Sigmoid colon (tissue), 4 donors: ENCODE measurements around the gene MOCS1.

Experiments used
- CTCF ChIP-seq, 4 experiments: fragments of 450-650 bp in 3 of 4; fragments of 200-600 bp in 1 of 4; IDR thresholded peaks; one replicate each; pipeline ENCODE4 v1.5.1; 2016 to 2019; ENCODE audit warnings: antibody characterized with exemption in 4 of 4, mild to moderate bottlenecking in 3 of 4, moderate library complexity in 2 of 4
- POLR2A ChIP-seq, 2 donors: fragments of 450-650 bp; IDR thresholded peaks; one replicate each; pipeline ENCODE4 v1.6.1; 2016; ENCODE audit warnings: antibody characterized with exemption in 2 of 2, mild to moderate bottlenecking in 2 of 2, moderate library complexity in 2 of 2
- POLR2AphosphoS5 ChIP-seq, 4 donors: sonication (generic); formaldehyde crosslinking; IDR thresholded peaks; one replicate each; pipeline ENCODE4 v1.6.1; 2017; ENCODE audit warnings: antibody characterized with exemption in 4 of 4

- TF ChIP-seq CTCF (IDR thresholded peaks at IDR 0.05) (no peak), POLR2AphosphoS5 (IDR thresholded peaks at IDR 0.05) (no peak), POLR2A (IDR thresholded peaks at IDR 0.05) (no peak)
Observed at GRCh38 chr6:39958947-39959346, 24.7 kb upstream of the MOCS1 start.
